Measurements from ENCODE around the gene PITHD1.
"Not testable (repeated sequence)": the region's sequence is repeated elsewhere in the genome, so short reads cannot be mapped to it uniquely, and the experiment has no call there.

The PITHD1 gene

DNA sequence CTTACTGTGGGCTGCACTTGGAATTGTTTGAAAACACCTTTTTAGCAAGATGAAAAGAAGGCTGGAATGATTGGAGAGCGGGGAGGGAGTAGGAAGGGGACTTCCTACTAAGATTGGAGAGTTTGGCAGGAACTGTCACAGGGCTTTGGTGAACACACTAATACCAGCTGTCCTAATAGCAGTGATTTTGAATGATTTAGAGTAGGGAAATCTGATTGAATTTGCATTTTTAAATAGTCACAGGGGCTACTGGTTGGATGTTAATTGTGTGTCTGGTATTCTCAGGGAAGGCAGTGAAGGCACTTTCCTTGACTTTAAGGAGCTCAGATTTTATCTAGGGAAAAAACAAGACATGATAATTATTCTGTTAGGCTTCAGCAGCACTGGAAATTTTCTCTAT lies 49.5 kb downstream of the PITHD1 start:
- DNase-seq: no peak

DNA sequence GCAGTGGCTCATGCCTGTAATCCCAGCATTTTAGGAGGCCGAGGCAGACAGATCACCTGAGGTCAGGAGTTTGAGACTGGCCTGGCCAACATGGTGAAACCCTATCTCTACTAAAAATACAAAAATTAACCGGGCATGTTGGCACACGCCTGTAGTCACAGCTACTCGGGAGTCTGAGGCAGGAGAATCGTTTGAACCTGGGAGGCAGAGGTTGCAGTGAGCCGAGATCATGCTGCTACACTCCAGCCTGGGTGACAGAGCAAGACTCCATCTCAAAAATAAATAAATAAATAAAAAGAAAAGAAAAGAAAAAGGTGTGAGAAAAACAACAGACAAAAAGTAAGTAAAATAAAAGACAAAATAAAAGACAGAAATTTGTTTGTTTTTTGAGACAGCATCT lies 55.9 kb downstream of the PITHD1 start:
- DNase-seq: not testable (repeated sequence)

DNA sequence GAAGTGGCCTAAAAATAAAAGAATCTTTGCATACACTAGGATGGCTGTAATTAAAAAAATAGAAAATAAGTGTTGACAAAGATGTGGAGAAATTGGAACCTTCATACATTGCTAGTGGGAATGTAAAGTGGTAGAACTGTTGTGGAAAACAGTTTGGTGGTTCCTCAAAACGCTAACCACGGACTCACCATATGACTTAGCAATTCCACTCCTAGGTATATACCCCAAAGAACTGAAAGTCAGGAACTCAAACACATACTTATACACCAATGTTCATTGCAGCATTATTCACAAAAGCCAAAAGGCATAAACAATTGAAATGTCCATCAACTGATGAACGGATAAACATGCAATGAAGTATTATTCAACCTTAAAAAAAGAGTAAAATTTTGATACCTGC lies 57.8 kb downstream of the PITHD1 start:
- DNase-seq: peak; percentile 60
